HG02938 (cell line): ENCODE results near the gene RAB4A.
A peak's percentile ranks its signal among the peaks of the same experiment; 100 is the strongest.

ENCODE experiments used
- ATAC-seq: cut with Tn5 transposase; IDR thresholded peaks from one replicate; pipeline ENCODE4 v1.9.1; 2021; ENCODE audit warnings: mild to moderate bottlenecking, moderate library complexity; ENCODE audit not compliant: unreplicated experiment

RAB4A gene

GRCh38 chr1:229243638-229244037 lies 27.3 kb upstream of the RAB4A start:
- ATAC-seq, result no peak

DNA sequence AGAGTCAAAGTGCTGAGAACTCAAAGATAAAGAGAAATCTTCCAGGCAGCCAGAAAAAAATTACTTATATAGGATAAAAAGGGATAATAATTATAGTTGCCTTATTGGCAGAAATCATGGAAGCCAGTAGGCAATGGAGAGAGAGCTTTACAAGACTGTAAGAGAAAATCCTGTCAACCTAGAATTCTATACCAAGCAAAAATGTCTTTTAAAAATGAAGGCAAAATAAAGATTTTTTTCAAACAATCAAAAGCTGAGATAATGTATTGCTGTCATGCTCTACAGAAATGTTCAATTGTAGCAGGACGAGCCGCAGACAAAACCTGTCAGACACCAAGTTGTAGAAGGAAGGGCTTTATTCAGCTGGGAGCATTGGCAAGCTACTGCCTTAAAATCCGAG lies 26.8 kb upstream of the RAB4A start:
- ATAC-seq, result no peak

DNA sequence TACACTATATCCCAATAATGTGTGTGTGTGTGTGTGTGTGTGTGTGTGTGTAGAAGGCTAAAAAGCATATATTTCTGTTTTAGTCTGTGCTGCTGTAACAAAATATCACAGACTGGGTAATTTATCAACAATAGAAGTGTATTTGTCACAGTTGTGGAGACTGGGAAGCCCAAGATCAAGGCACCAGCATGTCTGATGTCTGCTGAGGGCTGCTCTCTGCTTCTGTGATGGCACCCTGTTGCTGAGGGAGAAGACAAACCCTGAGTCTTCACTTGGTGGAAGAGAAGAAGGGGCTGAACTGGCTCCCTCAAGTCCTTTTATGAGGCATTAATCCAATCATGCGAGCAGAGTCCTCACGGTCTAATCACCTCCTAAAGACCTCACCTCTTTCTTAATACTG lies 23.0 kb upstream of the RAB4A start:
- ATAC-seq, result no peak

DNA sequence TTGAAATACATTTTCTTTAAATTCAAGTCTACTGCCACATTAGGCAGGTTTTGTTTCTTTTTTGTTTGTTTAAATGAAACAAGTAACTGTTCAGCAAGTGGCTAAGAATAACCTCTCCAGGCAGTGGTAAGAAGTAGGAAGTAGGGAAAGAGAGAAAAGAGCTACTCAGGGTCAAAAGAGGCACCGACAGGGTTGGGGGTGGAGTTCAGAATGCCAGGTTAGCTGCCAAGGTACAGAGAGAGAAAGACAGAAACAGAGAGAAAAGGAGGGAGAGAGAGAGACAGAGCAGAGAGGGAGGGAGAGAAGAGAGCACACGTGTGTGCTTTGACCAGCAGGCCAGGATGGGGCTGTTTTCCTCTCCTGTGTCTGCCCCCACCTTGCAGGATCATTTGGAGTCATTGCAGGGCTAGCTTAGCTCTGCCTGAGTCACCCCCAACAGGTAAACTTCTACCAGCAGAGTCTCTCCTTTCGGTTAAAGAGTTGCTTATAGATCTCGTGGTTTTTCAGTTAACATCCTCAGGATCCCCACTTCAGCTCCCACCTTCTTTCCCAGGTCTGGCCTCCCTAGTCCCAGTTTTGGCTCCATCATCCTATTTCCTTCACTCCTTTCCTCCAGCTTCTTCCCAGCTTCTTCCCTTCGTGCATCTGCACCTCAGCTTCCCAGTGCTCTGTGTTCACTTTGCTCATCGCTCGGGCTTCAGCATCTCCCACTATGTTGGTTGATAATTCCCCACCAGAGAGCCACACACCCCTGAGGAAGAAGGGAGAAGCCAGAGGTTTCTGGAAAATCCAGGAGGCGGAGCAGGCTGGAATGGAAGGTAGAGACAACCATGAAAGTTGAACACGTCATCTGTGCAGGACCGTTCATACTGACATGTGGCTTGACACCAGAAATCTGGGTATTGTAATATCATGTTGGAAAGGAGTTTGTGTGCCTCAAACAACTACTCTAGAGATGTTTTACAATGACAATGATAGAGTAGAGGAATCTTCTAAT lies 21.8 kb upstream of the RAB4A start:
- no peak for ATAC-seq

- no peak for ATAC-seq
Measured at GRCh38 chr1:229249854-229250644, 20.9 kb upstream of the RAB4A start.

GRCh38 chr1:229251185-229251584 lies 19.7 kb upstream of the RAB4A start:
- no peak for ATAC-seq

DNA sequence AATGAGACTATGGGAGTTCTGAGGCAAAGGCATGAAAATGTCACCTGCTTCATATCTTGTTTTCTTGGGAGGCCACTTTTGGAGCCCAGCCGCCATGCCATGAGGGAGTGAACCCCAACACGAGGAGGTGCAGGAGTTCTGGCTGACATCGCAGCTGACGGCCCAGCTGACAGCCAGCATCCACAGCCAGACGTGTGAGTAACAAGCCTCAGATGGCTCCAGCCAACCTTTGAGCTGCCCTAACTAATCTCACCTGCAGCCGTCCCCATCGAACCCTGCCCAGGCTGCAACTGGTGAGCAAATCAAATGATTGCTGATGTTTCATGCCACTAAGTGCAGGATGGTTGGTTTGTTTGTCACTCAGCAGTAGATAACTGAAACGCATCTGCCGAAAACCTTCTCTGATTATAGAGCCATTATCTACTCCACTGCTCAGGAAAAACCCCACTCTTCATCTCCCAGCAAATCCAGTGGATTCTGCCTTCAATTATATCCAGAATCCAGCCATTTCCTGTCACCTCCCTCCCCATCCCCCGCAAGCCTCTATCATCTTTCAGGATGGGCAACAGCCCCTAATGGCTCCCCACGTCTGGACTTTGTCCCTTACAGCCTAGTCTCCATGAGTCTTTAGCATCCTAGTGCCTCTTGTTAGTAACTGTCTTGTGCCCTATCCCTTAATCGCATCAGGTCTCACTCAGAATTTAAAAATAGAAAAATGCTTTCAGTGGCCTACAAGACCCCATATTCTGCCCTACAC lies 18.5 kb upstream of the RAB4A start:
- ATAC-seq, result no peak

- ATAC-seq, result peak; percentile 58
Measured at GRCh38 chr1:229253151-229253974, 17.5 kb upstream of the RAB4A start.

DNA sequence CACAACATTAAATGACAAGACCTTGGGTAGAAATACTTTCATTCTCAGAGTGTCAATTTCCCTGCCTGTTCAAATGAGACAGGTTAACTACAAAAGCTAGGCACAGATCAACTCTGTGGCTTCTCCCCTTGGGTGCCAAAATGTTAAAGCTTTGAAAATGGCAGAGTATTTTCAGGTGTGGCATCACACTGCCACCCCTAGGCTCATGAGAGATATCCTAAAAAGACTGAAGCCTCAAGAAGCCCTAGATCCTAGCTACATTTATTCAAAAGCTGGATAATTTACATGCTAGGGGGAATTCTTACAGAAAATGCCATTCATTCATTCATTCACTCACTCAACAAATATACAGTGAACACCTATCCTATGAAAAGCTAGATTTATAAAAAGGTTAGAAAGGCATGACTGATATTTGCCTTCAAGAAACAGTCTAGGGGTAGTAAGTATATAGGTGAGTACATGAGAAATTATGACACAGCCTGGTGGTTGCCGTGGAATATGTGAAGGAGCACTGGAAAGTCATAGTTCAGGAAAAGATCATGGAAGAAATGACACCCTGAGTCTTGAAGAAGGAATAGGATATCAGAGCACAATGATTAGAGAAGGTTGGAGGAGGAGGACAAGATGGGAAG lies 15.9 kb upstream of the RAB4A start:
- no peak for ATAC-seq

DNA sequence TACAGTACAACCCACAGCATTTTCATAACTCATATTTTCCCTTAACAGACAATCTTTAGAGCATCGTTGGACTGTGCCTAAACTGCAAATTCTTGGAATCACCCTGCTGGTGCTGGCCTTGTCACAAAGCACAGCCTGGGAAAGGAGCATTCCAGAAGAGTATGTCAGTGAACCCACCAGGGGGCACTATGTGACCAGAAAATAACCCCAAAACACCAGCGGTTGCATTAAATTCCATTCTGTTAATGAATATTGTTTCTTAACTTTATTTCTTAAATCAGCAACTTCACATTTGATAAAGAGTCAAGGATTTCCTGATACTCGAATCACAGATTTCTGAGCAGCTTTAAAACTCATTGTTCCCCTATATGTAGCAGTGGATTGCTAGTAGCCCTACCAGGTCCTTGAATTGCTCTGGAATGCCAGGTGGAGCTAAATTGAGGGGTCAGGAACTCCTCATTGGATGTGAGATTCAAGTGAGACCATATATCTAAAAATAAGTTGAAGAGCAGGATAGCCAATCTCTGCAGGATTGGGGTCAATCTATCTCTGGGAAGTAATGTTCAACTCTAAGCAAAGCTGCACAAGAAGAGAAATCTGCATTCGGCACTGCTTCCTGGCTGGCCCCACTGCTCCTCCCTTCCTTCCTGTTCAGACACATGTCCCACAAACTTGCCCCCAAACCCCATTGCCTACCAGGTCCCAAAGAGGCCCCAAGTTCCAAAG lies 12.7 kb upstream of the RAB4A start:
- ATAC-seq, result no peak

- ATAC-seq, result no peak
Measured at GRCh38 chr1:229258757-229259060, 12.2 kb upstream of the RAB4A start.

DNA sequence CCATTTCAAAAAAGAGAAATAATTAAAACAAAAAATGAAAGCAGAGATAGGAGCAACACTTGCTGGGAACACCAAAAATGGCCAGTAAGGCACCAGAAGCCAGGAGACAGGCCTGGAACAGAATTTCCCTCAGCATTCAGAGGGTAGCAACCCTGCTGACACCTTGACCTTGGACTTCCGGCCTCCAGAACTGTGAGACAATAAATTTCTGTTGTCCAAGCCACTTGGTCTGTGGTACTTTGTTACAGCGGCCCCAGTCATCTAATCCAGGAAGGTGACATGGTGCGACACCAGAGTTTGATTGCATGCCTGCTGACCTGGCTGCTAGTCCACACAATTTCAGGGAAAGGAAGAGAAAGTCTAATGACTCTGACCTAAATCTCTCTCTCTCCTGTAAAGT lies 10.6 kb upstream of the RAB4A start:
- ATAC-seq, result no peak

DNA sequence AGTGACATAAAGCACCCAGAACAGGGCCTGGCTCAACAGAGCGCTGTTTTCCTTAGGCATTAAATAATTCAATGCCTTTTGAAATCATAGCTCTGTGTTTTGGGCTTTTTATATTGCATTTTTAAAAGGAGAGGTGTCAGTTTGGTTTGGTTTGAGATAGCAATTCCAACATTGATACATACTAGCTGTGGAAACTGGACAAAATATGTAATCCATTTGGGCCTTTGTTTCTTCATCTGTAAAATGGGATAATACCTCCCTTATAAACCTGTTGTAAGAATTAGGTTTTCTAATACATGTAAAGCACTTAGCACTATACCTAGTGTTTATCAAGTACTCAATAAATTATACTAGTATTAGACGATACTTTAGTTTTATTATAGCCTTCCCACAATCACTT lies 8.7 kb upstream of the RAB4A start:
- no peak for ATAC-seq

DNA sequence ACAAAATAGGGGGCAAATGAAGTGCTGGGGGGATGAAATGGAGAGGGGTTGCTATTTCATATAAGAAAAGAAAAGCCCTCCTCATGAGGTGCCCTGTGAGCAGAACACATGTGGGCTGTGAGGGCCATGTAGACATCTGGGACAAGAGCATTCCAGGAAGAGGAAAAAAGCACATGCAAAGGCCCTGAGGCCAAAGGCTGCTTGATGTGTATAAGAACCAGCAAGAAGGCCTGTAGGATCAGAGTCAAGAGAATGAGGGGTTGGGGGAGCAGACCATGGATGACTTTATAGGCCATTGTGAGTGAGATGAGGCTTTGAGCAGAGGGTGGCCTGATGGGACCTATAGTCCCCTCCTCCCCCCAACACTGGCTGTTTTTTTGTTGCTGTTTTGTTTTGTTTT lies 7.7 kb upstream of the RAB4A start:
- no peak for ATAC-seq

GRCh38 chr1:229264068-229264467 lies 6.8 kb upstream of the RAB4A start:
- no peak for ATAC-seq

- ATAC-seq, result no peak
Measured at GRCh38 chr1:229264487-229264886, 6.4 kb upstream of the RAB4A start.

DNA sequence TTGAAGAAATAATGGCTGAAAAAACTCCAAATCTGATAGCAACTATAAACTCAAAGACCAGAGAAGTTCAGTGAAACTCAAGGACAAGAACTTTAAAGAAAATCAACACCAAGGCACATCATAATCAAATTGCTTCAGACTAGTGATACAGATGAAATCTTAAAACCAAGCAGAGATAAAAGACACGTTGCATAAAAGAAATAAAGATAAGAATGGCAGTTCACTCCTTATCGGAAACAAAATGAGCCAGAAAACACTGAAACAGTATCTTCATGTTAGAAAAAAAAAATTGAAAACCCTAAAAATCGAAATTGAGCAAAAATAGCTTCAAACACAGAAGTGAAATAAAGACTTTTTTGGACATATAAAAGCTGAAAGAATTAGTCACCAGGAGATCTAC lies 4.6 kb upstream of the RAB4A start:
- no peak for ATAC-seq

DNA sequence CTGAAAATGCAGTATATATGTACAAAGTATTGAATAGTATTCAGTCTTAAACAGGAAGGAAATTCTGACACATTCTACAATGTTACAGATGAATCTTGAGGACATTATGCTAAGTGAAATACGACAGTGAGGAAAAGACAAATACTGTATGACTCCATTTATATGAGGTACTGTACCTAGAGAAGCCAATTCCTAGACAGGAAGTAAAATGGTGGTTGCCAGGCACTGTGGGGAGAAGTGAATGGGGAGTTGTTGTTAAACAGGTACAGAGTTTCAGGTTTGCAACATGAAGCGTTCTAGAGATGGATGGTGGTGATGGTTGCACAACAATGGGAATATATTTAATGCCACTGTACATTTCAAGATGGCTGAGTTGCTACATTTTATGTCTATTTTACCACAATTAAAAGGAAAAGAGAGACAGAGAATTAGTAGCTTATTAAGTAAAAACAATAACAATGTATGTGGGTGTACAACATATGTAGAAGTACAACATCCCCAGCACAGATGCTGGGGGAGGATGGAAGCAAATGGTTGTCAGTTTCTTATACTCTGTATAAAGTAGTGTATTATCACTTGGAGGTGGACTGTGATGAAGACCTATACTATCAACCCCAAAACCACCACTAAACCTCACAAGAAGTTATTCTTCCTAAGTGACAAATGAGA lies 3.9 kb upstream of the RAB4A start:
- no peak for ATAC-seq

DNA sequence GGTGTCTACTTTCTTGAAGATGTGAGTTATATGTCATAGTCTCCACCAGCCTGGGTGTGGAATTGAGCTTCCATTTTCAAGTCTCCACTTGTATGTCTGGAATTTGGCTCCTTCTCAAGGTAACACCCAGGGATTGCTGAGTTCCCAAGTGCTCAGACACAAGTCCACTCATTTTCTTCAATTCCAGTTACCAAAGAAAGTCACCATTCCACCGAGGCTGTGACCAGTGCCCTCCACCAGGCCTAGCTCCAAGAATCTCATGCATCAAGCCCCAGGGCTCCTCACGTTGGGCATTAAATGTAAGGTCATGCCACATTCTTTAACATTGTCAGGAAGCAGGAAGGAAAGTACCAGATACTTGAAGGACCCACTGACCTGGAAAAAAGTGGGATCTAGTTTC lies 2.4 kb upstream of the RAB4A start:
- ATAC-seq, result no peak
